T-helper 22 cell (primary cell): ENCODE data around the gene PTAR1.

Source experiments
- DNase-seq: peaks from one replicate; pipeline ENCODE4 v3.0.0-alpha.2; 2020; ENCODE audit warnings: low read depth

PTAR1 gene

GRCh38 chr9:69674112-69674685 is 85.6 kb downstream of the PTAR1 start:
- DNase-seq, result no peak

DNA sequence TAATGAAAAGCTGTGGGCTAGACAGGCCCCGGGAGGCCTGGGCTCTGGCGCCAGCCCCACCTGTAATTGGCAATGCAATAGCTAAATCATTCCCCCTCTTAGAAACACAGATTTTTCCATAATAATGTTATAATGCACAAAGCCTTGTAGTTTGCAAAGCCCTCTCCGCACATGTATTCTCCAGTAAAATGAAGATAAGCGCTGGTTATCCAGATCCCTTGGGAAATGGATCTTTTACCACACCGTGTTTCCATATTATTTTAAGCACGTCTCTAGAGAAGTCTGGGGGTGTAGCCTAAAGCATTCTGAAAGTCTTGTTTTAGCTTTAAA is 86.5 kb downstream of the PTAR1 start:
- no peak for DNase-seq

- DNase-seq, result peak; percentile 22
These were observed 87.1 kb downstream of the PTAR1 start for GRCh38 chr9:69672596-69673310.

GRCh38 chr9:69671879-69672595 is 87.8 kb downstream of the PTAR1 start, which contains the start of gene APBA1:
Gene APBA1 (minus strand): TSS chr9:69672371.
- DNase-seq, result peak; percentile 32

GRCh38 chr9:69671311-69671878 is 88.4 kb downstream of the PTAR1 start:
- DNase-seq, result no peak

- no peak for DNase-seq
These were observed 92.5 kb downstream of the PTAR1 start for GRCh38 chr9:69667306-69667705.

GRCh38 chr9:69660304-69660703 is 99.5 kb downstream of the PTAR1 start:
- no peak for DNase-seq
